IMR-90 (cell line): Measurements from ENCODE around the gene LRRK2. TPM values are rescaled to one million over a fixed set of nuclear protein-coding genes. Genes with fewer than 3 reads are reported as not detected.

ENCODE experiments used
- ATAC-seq: fragments of 200-7000 bp; cut with Tn5 transposase; 2 replicates; pipeline ENCODE4 v1.9.1; 2020; ENCODE audit warnings: low read depth, mild to moderate bottlenecking, moderate library complexity
- BruUV-seq: library from RNA; stranded (reverse); fragments of 400-500 nt; replicated peaks from 2 replicates; lab custom pipeline; 2021; lab: Mats Ljungman, UMichigan
- CTCF ChIA-PET: fragments of 300-600 bp; formaldehyde crosslinking; extraction: SDS; loops from one replicate; lab custom pipeline; 2021; ENCODE audit warnings: antibody characterized with exemption; lab: Yijun Ruan, JAX
- POLR2A ChIA-PET: fragments of 300-600 bp; sonication (Branson Sonifier 250); formaldehyde crosslinking; loops from one replicate; lab custom pipeline; 2022; ENCODE audit warnings: antibody characterized with exemption; ENCODE audit not compliant: unreplicated experiment; lab: Charles Lee
- DNase-seq: peaks from one replicate; pipeline ENCODE4 v3.0.0; 2013
- H2AFZ ChIP-seq: replicated peaks from 2 replicates; pipeline ENCODE3; 2013; ENCODE audit warnings: low read length, mild to moderate bottlenecking; ENCODE audit not compliant: poor library complexity
- H2AK5ac ChIP-seq: 2 replicates; pipeline ENCODE4 v1.6.1; 2013; ENCODE audit warnings: low read depth, low read length, inconsistent platforms
- H2AK9ac ChIP-seq: replicated peaks from 2 replicates; pipeline ENCODE3; 2013; ENCODE audit warnings: mild to moderate bottlenecking, low read depth, low read length, moderate library complexity; ENCODE audit not compliant: poor library complexity
- H2BK120ac ChIP-seq: 2 replicates; pipeline ENCODE4 v1.6.1; 2013; ENCODE audit warnings: low read depth, low read length, inconsistent platforms
- H2BK15ac ChIP-seq: 3 replicates; pipeline ENCODE4 v1.6.1; 2013; ENCODE audit warnings: low read depth, low read length, inconsistent platforms
- H2BK20ac ChIP-seq: 2 replicates; pipeline ENCODE4 v1.6.1; 2013; ENCODE audit warnings: low read depth, mild to moderate bottlenecking, inconsistent platforms, low read length, moderate library complexity
- H2BK5ac ChIP-seq: 2 replicates; pipeline ENCODE4 v1.6.1; 2013; ENCODE audit warnings: mild to moderate bottlenecking, low read depth, low read length, inconsistent platforms; ENCODE audit not compliant: poor library complexity, severe bottlenecking
- H3K14ac ChIP-seq: replicated peaks from 2 replicates; pipeline ENCODE4 v1.6.1; 2013; ENCODE audit warnings: low read depth, low read length, inconsistent platforms
- H3K18ac ChIP-seq: 2 replicates; pipeline ENCODE4 v1.6.1; 2013; ENCODE audit warnings: low read depth, low read length, control low read depth
- H3K23ac ChIP-seq: 2 replicates; pipeline ENCODE4 v1.6.1; 2013; ENCODE audit warnings: low read depth, low read length, inconsistent platforms
- H3K27ac ChIP-seq: 2 replicates; pipeline ENCODE4 v1.5.1; 2013; ENCODE audit warnings: mild to moderate bottlenecking, control low read depth, low read length; ENCODE audit not compliant: insufficient read depth
- H3K27me3 ChIP-seq: 2 replicates; pipeline ENCODE4 v1.6.1; 2013; ENCODE audit warnings: low read length; ENCODE audit not compliant: control insufficient read depth, insufficient read depth
- H3K36me3 ChIP-seq: 2 replicates; pipeline ENCODE4 v1.6.1; 2013; ENCODE audit warnings: low read length, mixed read lengths; ENCODE audit not compliant: control insufficient read depth, insufficient read depth
- H3K4ac ChIP-seq: 2 replicates; pipeline ENCODE4 v1.6.1; 2013; ENCODE audit warnings: low read depth, low read length, inconsistent platforms
- H3K4me1 ChIP-seq: 2 replicates; pipeline ENCODE4 v1.6.1; 2013; ENCODE audit warnings: low read length, mixed read lengths; ENCODE audit not compliant: control insufficient read depth, insufficient read depth
- H3K4me2 ChIP-seq: 2 replicates; pipeline ENCODE4 v1.6.1; 2013; ENCODE audit warnings: low read depth, mild to moderate bottlenecking, control low read depth, low read length, moderate library complexity
- H3K4me3 ChIP-seq: 2 replicates; pipeline ENCODE4 v1.5.1; 2013; ENCODE audit warnings: low read depth, mild to moderate bottlenecking, control low read depth, low read length, moderate library complexity; ENCODE audit not compliant: insufficient read depth
- H3K56ac ChIP-seq: 2 replicates; pipeline ENCODE4 v1.6.1; 2013; ENCODE audit warnings: low read length, inconsistent platforms; ENCODE audit not compliant: insufficient read depth; ENCODE audit errors: extremely low read depth
- H3K79me1 ChIP-seq, 2 experiments: 2 replicates each; pipeline ENCODE4 v1.6.1; 2013; ENCODE audit warnings: low read length in 2 of 2, inconsistent platforms in 1 of 2, low read depth in 1 of 2
- H3K9ac ChIP-seq: 2 replicates; pipeline ENCODE4 v1.6.1; 2013; ENCODE audit warnings: low read depth, low read length, control low read depth
- H3K9me1 ChIP-seq: 2 replicates; pipeline ENCODE4 v1.6.1; 2013; ENCODE audit warnings: low read length, inconsistent platforms; ENCODE audit not compliant: insufficient read depth
- H3K9me3 ChIP-seq: 2 replicates; pipeline ENCODE4 v1.6.1; 2013; ENCODE audit warnings: low read length; ENCODE audit not compliant: control insufficient read depth, insufficient read depth
- H4K20me1 ChIP-seq: 2 replicates; pipeline ENCODE4 v1.6.1; 2013; ENCODE audit warnings: low read length, inconsistent platforms; ENCODE audit not compliant: insufficient read depth
- H4K5ac ChIP-seq: 2 replicates; pipeline ENCODE4 v1.6.1; 2013; ENCODE audit warnings: mild to moderate bottlenecking, low read depth, low read length, control low read depth
- H4K8ac ChIP-seq, 2 experiments: 2 replicates each; pipeline ENCODE4 v1.6.1; 2013; ENCODE audit warnings: low read depth in 2 of 2, low read length in 2 of 2, control low read depth in 1 of 2, inconsistent platforms in 1 of 2
- H4K91ac ChIP-seq: 2 replicates; pipeline ENCODE4 v1.6.1; 2013; ENCODE audit warnings: low read depth, low read length, inconsistent platforms; ENCODE audit not compliant: insufficient read depth
- BHLHE40 ChIP-seq: fragments of 150-350 bp; IDR thresholded peaks from 2 replicates; pipeline ENCODE4 v1.6.1; 2016; ENCODE audit warnings: mild to moderate bottlenecking, low read depth, low read length
- CEBPB ChIP-seq: IDR thresholded peaks from 2 replicates; pipeline ENCODE4 v1.6.1; 2012; ENCODE audit warnings: low read depth, low read length, improper control_type of control experiment
- CHD1 ChIP-seq: IDR thresholded peaks from 2 replicates; pipeline ENCODE4 v1.6.1; 2012; ENCODE audit warnings: low read depth, low read length, improper control_type of control experiment
- FOS ChIP-seq: fragments of 150-350 bp; IDR thresholded peaks from 2 replicates; pipeline ENCODE4 v1.6.1; 2016; ENCODE audit warnings: low read depth, low read length
- MAFK ChIP-seq: IDR thresholded peaks from 2 replicates; pipeline ENCODE4 v1.6.1; 2012; ENCODE audit warnings: low read depth, low read length, improper control_type of control experiment
- MAZ ChIP-seq: IDR thresholded peaks from 2 replicates; pipeline ENCODE4 v1.6.1; 2012; ENCODE audit warnings: low read depth, mild to moderate bottlenecking, low read length, improper control_type of control experiment, moderate library complexity, borderline replicate concordance
- MXI1 ChIP-seq: IDR thresholded peaks from 2 replicates; pipeline ENCODE4 v1.6.1; 2012; ENCODE audit warnings: low read depth, mild to moderate bottlenecking, low read length, moderate library complexity, borderline replicate concordance
- POLR2A ChIP-seq: IDR thresholded peaks from 2 replicates; pipeline ENCODE4 v1.6.1; 2012; ENCODE audit warnings: mild to moderate bottlenecking, low read depth, low read length
- RAD21 ChIP-seq: IDR thresholded peaks from 2 replicates; pipeline ENCODE4 v1.6.1; 2012; ENCODE audit warnings: low read length, improper control_type of control experiment
- RCOR1 ChIP-seq: IDR thresholded peaks from 2 replicates; pipeline ENCODE4 v1.6.1; 2012; ENCODE audit warnings: mild to moderate bottlenecking, low read length, improper control_type of control experiment; ENCODE audit not compliant: insufficient replicate concordance
- SMC3 ChIP-seq: fragments of 150-350 bp; IDR thresholded peaks from 2 replicates; pipeline ENCODE4 v1.6.1; 2016; ENCODE audit warnings: low read depth, mild to moderate bottlenecking, antibody characterized with exemption, low read length, moderate library complexity
- USF2 ChIP-seq: fragments of 150-350 bp; IDR thresholded peaks from 2 replicates; pipeline ENCODE4 v1.6.1; 2017; ENCODE audit warnings: mild to moderate bottlenecking, antibody characterized with exemption, low read length, low read depth
- WGBS, 2 experiments: methylation state at CpG; one replicate each; pipeline versions ENCODE4 v1.1.5 to v1.1.7; 2013; ENCODE audit warnings: missing lambda C conversion rate in 2 of 2; ENCODE audit not compliant: insufficient read length in 1 of 2; ENCODE audit errors: extremely low coverage in 2 of 2; 5-methylcytosine and 5-hydroxymethylcytosine counted together
- dilution Hi-C: fragments of 300-500 bp; cut with HindIII; formaldehyde crosslinking; loops from one replicate; pipeline ENCODE4 v1.14.3; 2018; ENCODE audit warnings: low sequenced_read_pairs; ENCODE audit not compliant: unreplicated experiment
- in situ Hi-C: fragments of 300-500 bp; cut with MboI; formaldehyde crosslinking; loops from 3 replicates; pipeline ENCODE4 v1.14.3; 2019; ENCODE audit warnings: low sequenced_read_pairs, inconsistent platforms, mixed read lengths
- intact Hi-C: fragments of 100-400 bp; cut with micrococcal nuclease; formaldehyde crosslinking; loops from 2 replicates; pipeline ENCODE4 v1.10.0; 2022
- polyA plus RNA-seq, 3 experiments: library from polyadenylated mRNA; depleted of rRNA; stranded (reverse); fragments of >200 nt; gene quantifications; 2 replicates each; pipeline ENCODE4 v1.2.3, GENCODE V29; 2012; ENCODE audit warnings: low replicate concordance in 1 of 3
- total RNA-seq: library from RNA; depleted of rRNA; stranded (reverse); fragments of >200 nt; gene quantifications from 2 replicates; pipeline ENCODE4 v1.2.3, GENCODE V29; 2012
- TF ChIP-seq, protein P1 (sequence below): conservative IDR thresholded peaks from 2 replicates; pipeline ENCODE4 v1.5.1; 2012; ENCODE audit warnings: mild to moderate bottlenecking, low read depth, low read length, improper control_type of control experiment
- TF ChIP-seq, protein P2 (sequence below): fragments of 150-350 bp; IDR thresholded peaks from 2 replicates; pipeline ENCODE4 v1.6.1; 2016; ENCODE audit warnings: low read depth, mild to moderate bottlenecking, low read length, moderate library complexity, borderline replicate concordance

The LRRK2 gene
- total and polyA plus RNA-seq, 2 of the 4 experiments (the other 2 are of a cell fraction): 0.17 to 0.54 TPM

- ChIA-PET POLR2A (no interaction called here), CTCF (no interaction called here)
- no peak overlapping the region for H3K4ac ChIP-seq
- no peak overlapping the region for H3K56ac ChIP-seq
- no peaks in the 10 kb centered on the region for H3K79me1 ChIP-seq
- no peak for DNase-seq
- dilution Hi-C loops (no loop called here), intact Hi-C loops (no loop called here), in situ Hi-C loops (no loop called here)
- no peak overlapping the region for H3K18ac ChIP-seq
- TF ChIP-seq MAZ (no peak), USF2 (no peak), CEBPB (no peak), RAD21 (no peak), BHLHE40 (no peak), POLR2A (no peak), FOS (no peak), MAFK (no peak), CHD1 (no peak), MXI1 (no peak), SMC3 (no peak), RCOR1 (no peak)
- TF ChIP-seq, protein P1, sequence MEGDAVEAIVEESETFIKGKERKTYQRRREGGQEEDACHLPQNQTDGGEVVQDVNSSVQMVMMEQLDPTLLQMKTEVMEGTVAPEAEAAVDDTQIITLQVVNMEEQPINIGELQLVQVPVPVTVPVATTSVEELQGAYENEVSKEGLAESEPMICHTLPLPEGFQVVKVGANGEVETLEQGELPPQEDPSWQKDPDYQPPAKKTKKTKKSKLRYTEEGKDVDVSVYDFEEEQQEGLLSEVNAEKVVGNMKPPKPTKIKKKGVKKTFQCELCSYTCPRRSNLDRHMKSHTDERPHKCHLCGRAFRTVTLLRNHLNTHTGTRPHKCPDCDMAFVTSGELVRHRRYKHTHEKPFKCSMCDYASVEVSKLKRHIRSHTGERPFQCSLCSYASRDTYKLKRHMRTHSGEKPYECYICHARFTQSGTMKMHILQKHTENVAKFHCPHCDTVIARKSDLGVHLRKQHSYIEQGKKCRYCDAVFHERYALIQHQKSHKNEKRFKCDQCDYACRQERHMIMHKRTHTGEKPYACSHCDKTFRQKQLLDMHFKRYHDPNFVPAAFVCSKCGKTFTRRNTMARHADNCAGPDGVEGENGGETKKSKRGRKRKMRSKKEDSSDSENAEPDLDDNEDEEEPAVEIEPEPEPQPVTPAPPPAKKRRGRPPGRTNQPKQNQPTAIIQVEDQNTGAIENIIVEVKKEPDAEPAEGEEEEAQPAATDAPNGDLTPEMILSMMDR: no peak
- TF ChIP-seq, protein P2, sequence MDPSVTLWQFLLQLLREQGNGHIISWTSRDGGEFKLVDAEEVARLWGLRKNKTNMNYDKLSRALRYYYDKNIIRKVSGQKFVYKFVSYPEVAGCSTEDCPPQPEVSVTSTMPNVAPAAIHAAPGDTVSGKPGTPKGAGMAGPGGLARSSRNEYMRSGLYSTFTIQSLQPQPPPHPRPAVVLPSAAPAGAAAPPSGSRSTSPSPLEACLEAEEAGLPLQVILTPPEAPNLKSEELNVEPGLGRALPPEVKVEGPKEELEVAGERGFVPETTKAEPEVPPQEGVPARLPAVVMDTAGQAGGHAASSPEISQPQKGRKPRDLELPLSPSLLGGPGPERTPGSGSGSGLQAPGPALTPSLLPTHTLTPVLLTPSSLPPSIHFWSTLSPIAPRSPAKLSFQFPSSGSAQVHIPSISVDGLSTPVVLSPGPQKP: no peak
- H2BK120ac ChIP-seq: no peak overlapping the region
- H3K36me3 ChIP-seq: no peaks in the 10 kb centered on the region
- no peak overlapping the region for H2BK20ac ChIP-seq
- H3K27ac ChIP-seq: no peak overlapping the region
- no peak overlapping the region for H3K9ac ChIP-seq
- H4K20me1 ChIP-seq: no peaks in the 10 kb centered on the region
- no peak overlapping the region for H4K91ac ChIP-seq
- no peak overlapping the region for H3K14ac ChIP-seq
- no peak overlapping the region for H4K8ac ChIP-seq
- no CpG with 5 or more reads among the region's 4 CpGs for WGBS, 2 experiments
- H2AK5ac ChIP-seq: no peak overlapping the region
- 0 out of 2 replicates have a peak, but pooled peaks cover 2% of the 10 kb centered on the region for H3K9me3 ChIP-seq
- H2BK15ac ChIP-seq: no peak overlapping the region
- H4K5ac ChIP-seq: no peak overlapping the region
- no peaks in the 10 kb centered on the region for H3K4me1 ChIP-seq
- ATAC-seq: no peak
- H3K9me1 ChIP-seq: no peaks in the 10 kb centered on the region
- H3K4me2 ChIP-seq: no peak overlapping the region
- no TSS peak for BruUV-seq
- no peak overlapping the region for H3K4me3 ChIP-seq
- no peak overlapping the region for H2BK5ac ChIP-seq
- no peak overlapping the region for H2AFZ ChIP-seq
- H3K27me3 ChIP-seq: no peaks in the 10 kb centered on the region
- no peak overlapping the region for H3K23ac ChIP-seq
- no peak overlapping the region for H2AK9ac ChIP-seq
Observed at GRCh38 chr12:40184493-40185302, 40.1 kb upstream of the LRRK2 start.
